Endothelial cell of umbilical vein (primary cell): Measurements from ENCODE around the gene IQGAP2.

Experiments used
- CTCF ChIP-seq, 2 donors: IDR thresholded peaks; 1 replicate in 1 of 2; 2 replicates in 1 of 2; pipeline ENCODE4 v1.5.1; 2011; ENCODE audit warnings: low read length in 2 of 2, mild to moderate bottlenecking in 2 of 2, moderate library complexity in 2 of 2, control low read depth in 1 of 2, inconsistent platforms in 1 of 2, low read depth in 1 of 2; ENCODE audit not compliant: insufficient read depth in 1 of 2; ENCODE audit errors: extremely low read depth in 1 of 2
- POLR2AphosphoS5 ChIP-seq: IDR thresholded peaks from 2 replicates; pipeline ENCODE4 v1.6.1; 2012; ENCODE audit warnings: low read depth, mild to moderate bottlenecking, control low read depth, low read length, moderate library complexity; ENCODE audit not compliant: insufficient read depth

- TF ChIP-seq POLR2AphosphoS5 (no peak), CTCF (IDR thresholded peaks at IDR 0.05; ENCODE audit: extremely low read depth in 1 of 2, insufficient read depth in 1 of 2, low read depth in 1 of 2, low read length in 2 of 2) (no peak)
Observed at GRCh38 chr5:76422742-76423141, 19.7 kb downstream of the IQGAP2 start.
